Subcutaneous abdominal adipose tissue (tissue), 5 donors: ENCODE measurements around the gene BRINP3.
"Not testable (repeated sequence)": the region's sequence is repeated elsewhere in the genome, so short reads cannot be mapped to it uniquely, and the experiment has no call there.

ENCODE experiments used
- H3K27ac ChIP-seq: one replicate; pipeline ENCODE4 v1.7.0; 2013; ENCODE audit warnings: low read depth, mild to moderate bottlenecking, inconsistent platforms, low read length, moderate library complexity
- H3K27me3 ChIP-seq, 5 donors: one replicate each; pipeline ENCODE4 v1.7.0; 2013; ENCODE audit warnings: low read length in 5 of 5, inconsistent platforms in 1 of 5; ENCODE audit not compliant: control insufficient read depth in 5 of 5, insufficient read depth in 4 of 5
- H3K36me3 ChIP-seq, 5 donors: one replicate each; pipeline ENCODE4 v1.7.0; 2013; ENCODE audit warnings: low read length in 5 of 5; ENCODE audit not compliant: control insufficient read depth in 5 of 5, insufficient read depth in 5 of 5
- H3K4me1 ChIP-seq, 5 donors: one replicate each; pipeline ENCODE4 v1.7.0; 2013; ENCODE audit warnings: low read length in 5 of 5, mild to moderate bottlenecking in 3 of 5, moderate library complexity in 1 of 5; ENCODE audit not compliant: control insufficient read depth in 5 of 5, insufficient read depth in 5 of 5
- H3K4me3 ChIP-seq, 5 donors: one replicate each; pipeline ENCODE4 v1.7.0; 2013; ENCODE audit warnings: low read length in 5 of 5, low read depth in 1 of 5
- H3K9ac ChIP-seq, 5 donors: one replicate each; pipeline ENCODE4 v1.7.0; 2013; ENCODE audit warnings: low read length in 5 of 5, mild to moderate bottlenecking in 4 of 5, moderate library complexity in 3 of 5
- H3K9me3 ChIP-seq, 5 donors: one replicate each; pipeline ENCODE4 v1.7.0; 2013; ENCODE audit warnings: low read length in 5 of 5; ENCODE audit not compliant: control insufficient read depth in 5 of 5
- donor health status: healthy.
- donor health status: healthy.
- donor health status: healthy.
- donor health status: healthy.
- donor health status: healthy.

The BRINP3 gene

GRCh38 chr1:190477762-190478148 is at the start of gene BRINP3:
BRINP3 (minus strand) TSS chr1:190477864.
- H3K27ac ChIP-seq: no peak within 1 kb of the TSS
- H3K4me3 ChIP-seq: peak within 1 kb of the TSS; percentile 19 to 67 (median 49)
- peaks cover 1 to 26% (median 16%) of the 10 kb centered on the region in 5 donors for H3K4me1 ChIP-seq
- no peaks in the 10 kb centered on the region for H3K36me3 ChIP-seq
- H3K9ac ChIP-seq: no peak within 1 kb of the TSS
- peaks cover 0 to 3% (median 0%) of the 10 kb centered on the region in 5 donors for H3K9me3 ChIP-seq
- peaks cover 22 to 32% (median 26%) of the 10 kb centered on the region in 5 donors for H3K27me3 ChIP-seq

GRCh38 chr1:190511554-190511953 is 33.9 kb upstream of the BRINP3 start:
- Histone ChIP-seq H3K4me3 (no peak overlapping the region), H3K9me3 (no peaks in the 10 kb centered on the region), H3K9ac (no peak overlapping the region), H3K27ac (no peak overlapping the region), H3K4me1 (no peaks in the 10 kb centered on the region), H3K27me3 (no peaks in the 10 kb centered on the region), H3K36me3 (no peaks in the 10 kb centered on the region)

- no peak overlapping the region for H3K4me3 ChIP-seq
- H3K27ac ChIP-seq: no peak overlapping the region
- H3K27me3 ChIP-seq: no peaks in the 10 kb centered on the region
- no peaks in the 10 kb centered on the region for H3K36me3 ChIP-seq
- H3K4me1 ChIP-seq: no peaks in the 10 kb centered on the region
- H3K9ac ChIP-seq: no peak overlapping the region
- peaks cover 0 to 3% (median 3%) of the 10 kb centered on the region in 5 donors for H3K9me3 ChIP-seq
These were observed 29.7 kb upstream of the BRINP3 start for GRCh38 chr1:190507357-190507756.

GRCh38 chr1:190504539-190504938 is 26.9 kb upstream of the BRINP3 start:
- H3K4me3 ChIP-seq, H3K27me3 ChIP-seq, H3K36me3 ChIP-seq, H3K9me3 ChIP-seq, H3K4me1 ChIP-seq, H3K9ac ChIP-seq, H3K27ac ChIP-seq: not testable (repeated sequence)

GRCh38 chr1:190497565-190497964 is 19.9 kb upstream of the BRINP3 start:
- no peaks in the 10 kb centered on the region for H3K36me3 ChIP-seq
- H3K4me3 ChIP-seq: no peak overlapping the region
- H3K9me3 ChIP-seq: no peaks in the 10 kb centered on the region
- no peak overlapping the region for H3K9ac ChIP-seq
- no peak overlapping the region for H3K27ac ChIP-seq
- no peaks in the 10 kb centered on the region for H3K27me3 ChIP-seq
- no peaks in the 10 kb centered on the region for H3K4me1 ChIP-seq

- no peaks in the 10 kb centered on the region for H3K36me3 ChIP-seq
- H3K27ac ChIP-seq: no peak overlapping the region
- H3K4me3 ChIP-seq: no peak overlapping the region
- H3K9me3 ChIP-seq: no peaks in the 10 kb centered on the region
- H3K9ac ChIP-seq: no peak overlapping the region
- H3K27me3 ChIP-seq: no peaks in the 10 kb centered on the region
- H3K4me1 ChIP-seq: no peaks in the 10 kb centered on the region
These were observed 16.8 kb upstream of the BRINP3 start for GRCh38 chr1:190494451-190494850.

GRCh38 chr1:190491404-190491803 is 13.7 kb upstream of the BRINP3 start:
- Histone ChIP-seq H3K4me3 (no peak overlapping the region), H3K9me3 (no peaks in the 10 kb centered on the region), H3K27me3 (no peaks in the 10 kb centered on the region), H3K36me3 (no peaks in the 10 kb centered on the region), H3K4me1 (no peaks in the 10 kb centered on the region), H3K27ac (no peak overlapping the region), H3K9ac (no peak overlapping the region)

GRCh38 chr1:190484045-190484444 is 6.4 kb upstream of the BRINP3 start:
- Histone ChIP-seq H3K9me3 (no peaks in the 10 kb centered on the region), H3K36me3 (no peaks in the 10 kb centered on the region), H3K4me1 (peaks cover 0 to 2% (median 1%) of the 10 kb centered on the region in 5 donors), H3K4me3 (no peak overlapping the region), H3K27ac (no peak overlapping the region), H3K27me3 (peaks cover 0 to under 1% (median 0%) of the 10 kb centered on the region in 5 donors), H3K9ac (no peak overlapping the region)

GRCh38 chr1:190480231-190480630 is 2.6 kb upstream of the BRINP3 start:
- no peak overlapping the region for H3K4me3 ChIP-seq

GRCh38 chr1:190479516-190479915 is 1.9 kb upstream of the BRINP3 start:
- Histone ChIP-seq H3K4me1 (peaks cover 1 to 25% (median 16%) of the 10 kb centered on the region in 5 donors), H3K36me3 (no peaks in the 10 kb centered on the region), H3K9me3 (peaks cover 0 to 3% (median 0%) of the 10 kb centered on the region in 5 donors), H3K27ac (no peak overlapping the region), H3K4me3 (no peak overlapping the region), H3K9ac (no peak overlapping the region), H3K27me3 (peaks cover 21 to 30% (median 25%) of the 10 kb centered on the region in 5 donors)

More at GRCh38 chr1:190480231-190480630, 2.6 kb upstream of the BRINP3 start:
- H3K4me1 ChIP-seq: peaks cover 1 to 20% (median 16%) of the 10 kb centered on the region in 5 donors
- H3K27ac ChIP-seq: no peak overlapping the region
- H3K9ac ChIP-seq: no peak overlapping the region
- H3K27me3 ChIP-seq: peaks cover 15 to 27% (median 19%) of the 10 kb centered on the region in 5 donors
- H3K9me3 ChIP-seq: peaks cover 0 to 3% (median 0%) of the 10 kb centered on the region in 5 donors
- no peaks in the 10 kb centered on the region for H3K36me3 ChIP-seq

GRCh38 chr1:190479050-190479397 is 1.4 kb upstream of the BRINP3 start:
- no peak overlapping the region for H3K27ac ChIP-seq
- H3K27me3 ChIP-seq: peaks cover 22 to 32% (median 25%) of the 10 kb centered on the region in 5 donors
- peaks cover 0 to 3% (median 0%) of the 10 kb centered on the region in 5 donors for H3K9me3 ChIP-seq
- peak overlapping the region; percentile 19 to 67 (median 49) for H3K4me3 ChIP-seq
- no peaks in the 10 kb centered on the region for H3K36me3 ChIP-seq
- H3K4me1 ChIP-seq: peaks cover 1 to 26% (median 16%) of the 10 kb centered on the region in 5 donors
- no peak overlapping the region for H3K9ac ChIP-seq
